GM21717 (cell line): Measurements from ENCODE around the gene FHIT.
"Not testable (repeated sequence)": the region's sequence is repeated elsewhere in the genome, so short reads cannot be mapped to it uniquely, and the experiment has no call there.

Experiments used
- ATAC-seq: cut with Tn5 transposase; IDR thresholded peaks from one replicate; pipeline ENCODE4 v1.9.1; 2021; ENCODE audit warnings: mild to moderate bottlenecking, moderate library complexity; ENCODE audit not compliant: unreplicated experiment

FHIT gene

DNA sequence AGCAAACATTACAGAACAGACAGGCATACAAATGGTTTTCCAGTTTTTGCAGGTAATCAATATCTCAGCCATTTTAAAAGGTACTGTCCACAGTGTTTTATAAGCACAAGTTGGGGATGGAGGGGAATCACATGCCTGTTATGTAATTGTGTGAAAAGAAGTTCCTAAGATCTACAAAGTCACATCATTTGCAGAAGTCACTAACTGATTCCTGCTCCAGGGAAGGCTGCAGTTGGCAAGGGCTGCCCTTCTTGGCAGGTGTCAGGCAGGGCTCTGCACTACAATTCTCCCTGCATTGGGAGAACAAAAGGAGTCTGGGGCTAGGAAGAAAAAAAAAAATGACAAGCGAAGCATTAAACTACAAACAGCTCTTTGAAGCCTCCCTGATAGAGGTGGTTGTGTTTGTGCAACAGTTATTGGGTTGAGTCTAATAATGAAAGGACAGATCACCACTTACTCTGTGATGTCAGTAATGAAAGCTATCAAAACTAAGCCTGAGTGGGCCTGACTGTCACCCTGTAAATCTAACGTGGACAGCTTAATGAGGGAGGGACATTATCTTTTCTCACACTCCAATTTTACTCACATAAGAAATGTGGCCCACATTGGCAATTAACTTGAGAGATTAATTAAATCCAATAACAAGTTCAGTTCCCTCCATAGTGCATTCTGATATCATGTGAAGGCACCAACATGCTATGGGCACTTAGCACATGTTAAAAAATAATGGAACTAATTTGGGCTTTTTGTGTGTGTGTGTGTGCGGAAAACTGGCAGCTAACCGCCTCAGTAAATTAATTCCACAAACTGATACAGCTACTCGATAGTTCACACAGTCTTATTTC is 242.9 kb downstream of the FHIT start:
- ATAC-seq = no peak

DNA sequence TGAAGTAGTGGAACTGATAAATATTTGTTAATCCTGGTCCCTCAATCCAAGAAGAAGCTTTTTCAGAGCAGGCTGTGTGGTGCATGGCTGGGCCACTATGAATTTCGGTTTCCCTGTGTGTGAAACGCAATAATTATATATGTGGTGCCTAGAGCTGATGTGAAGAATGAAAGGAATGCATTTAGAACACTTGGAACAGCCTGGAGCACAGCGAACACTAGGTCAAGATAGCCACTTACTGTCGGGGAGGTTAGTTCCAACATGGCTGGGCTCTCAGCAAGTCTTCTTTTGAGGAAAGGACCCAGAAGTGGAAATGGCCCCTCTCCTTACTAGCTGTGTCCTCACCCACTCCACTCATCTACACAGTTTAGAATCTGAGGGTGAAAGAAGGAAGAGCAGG is 245.7 kb downstream of the FHIT start:
- ATAC-seq = no peak

DNA sequence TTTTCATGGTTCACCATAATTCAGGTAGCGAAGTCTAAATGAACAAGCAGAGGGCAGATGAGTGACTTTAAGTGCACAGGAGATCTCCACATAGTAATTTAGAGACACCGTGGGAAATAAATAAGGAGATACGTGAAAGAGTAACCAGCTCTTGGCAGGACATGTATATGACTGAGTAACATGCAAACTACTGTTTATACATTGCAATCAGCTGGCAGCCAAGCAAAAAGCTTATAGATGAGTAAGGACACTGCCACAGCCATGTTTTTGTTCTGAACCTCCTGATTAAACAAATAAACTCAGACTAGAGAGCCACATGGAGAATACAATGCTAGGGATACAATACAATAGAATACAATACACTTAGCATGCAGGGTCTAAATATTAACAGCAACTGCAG is 252.4 kb downstream of the FHIT start:
- ATAC-seq = no peak

DNA sequence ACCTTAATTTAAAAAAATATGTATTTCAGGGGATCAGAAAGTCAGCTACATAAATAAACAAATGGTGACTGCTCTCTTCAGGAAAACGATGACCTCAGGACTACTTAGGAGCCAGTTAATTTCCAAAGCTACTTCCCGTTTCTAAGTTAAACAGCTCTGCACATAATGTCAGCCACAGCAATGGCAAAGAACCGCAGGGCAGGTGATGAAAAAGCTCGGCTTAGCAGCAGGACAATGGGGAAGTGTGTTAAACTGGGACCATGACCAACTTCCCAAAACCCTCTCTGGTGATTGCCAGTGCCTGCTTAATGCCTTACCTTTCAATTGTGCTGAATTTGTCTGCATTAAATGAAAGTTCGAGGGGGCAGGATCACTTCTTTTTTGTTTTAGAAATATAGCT is 258.9 kb downstream of the FHIT start:
- no peak for ATAC-seq

DNA sequence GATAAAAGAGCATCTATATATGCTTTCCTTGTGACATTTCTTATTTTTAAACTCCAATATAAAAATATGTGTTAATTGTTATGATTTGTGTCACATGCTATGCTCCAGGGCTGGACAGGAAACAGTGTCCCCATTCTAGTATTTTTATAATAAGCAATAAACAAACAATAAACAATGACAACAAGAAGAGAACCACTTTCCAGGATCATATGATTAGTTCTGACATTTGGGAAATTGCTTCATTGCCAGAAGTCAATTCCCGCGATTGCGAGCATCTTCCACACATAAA is 260.9 kb downstream of the FHIT start:
- ATAC-seq = no peak

DNA sequence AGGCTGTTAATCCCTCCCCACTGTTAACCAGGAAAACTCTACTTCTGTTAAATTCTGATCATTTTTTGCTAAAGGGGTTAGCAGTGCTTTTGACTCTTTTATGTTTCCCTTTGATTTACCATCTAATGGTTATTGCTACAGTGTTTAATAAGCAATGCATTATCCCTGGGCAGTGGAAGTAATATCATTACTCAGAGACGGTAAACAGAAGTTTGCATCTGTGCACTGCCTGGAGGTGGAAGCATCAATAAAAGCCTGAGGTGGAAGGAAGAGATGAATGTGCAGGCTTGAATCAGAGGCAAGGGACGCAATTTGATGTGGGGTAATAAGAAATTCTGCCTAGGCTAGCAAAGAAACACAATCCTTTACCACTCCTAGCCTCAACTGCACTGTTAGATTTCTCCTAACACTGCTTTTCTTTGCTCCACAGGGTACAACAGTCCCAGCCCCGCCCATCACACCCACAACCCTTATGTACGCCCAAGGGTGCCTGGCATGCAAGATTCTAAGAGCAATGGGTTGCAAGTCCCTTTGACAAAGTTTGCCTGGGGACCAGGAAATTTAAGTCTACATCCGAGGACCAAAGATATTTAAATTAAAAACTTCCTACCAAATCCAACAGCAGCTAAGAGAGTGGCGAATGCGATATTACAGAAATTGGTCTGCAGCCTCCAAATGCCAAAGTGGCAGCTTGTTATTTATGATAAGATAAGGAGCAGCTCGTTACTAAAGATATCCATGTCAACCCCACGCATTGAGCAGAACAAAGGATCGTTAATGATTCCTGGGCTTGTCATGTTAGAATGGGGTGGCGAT is 261.4 kb downstream of the FHIT start:
- no peak for ATAC-seq

DNA sequence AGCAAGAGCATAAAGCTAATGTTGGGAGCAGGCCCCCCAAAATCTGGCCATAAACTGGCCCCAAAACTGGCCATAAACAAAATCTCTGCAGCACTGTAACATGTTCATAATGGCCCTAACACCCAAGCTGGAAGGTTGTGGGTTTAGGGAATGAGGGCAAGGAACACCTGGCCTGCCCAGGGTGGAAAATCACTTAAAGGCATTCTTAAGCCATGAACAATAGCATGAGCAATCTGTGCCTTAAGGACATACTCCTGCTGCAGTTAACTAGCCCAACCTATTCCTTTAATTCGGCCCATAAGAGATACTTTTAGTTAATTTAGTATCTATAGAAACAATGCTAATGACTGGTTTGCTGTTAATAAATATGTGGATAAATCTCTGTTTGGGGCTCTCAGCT is 264.1 kb downstream of the FHIT start:
- ATAC-seq = not testable (repeated sequence)

DNA sequence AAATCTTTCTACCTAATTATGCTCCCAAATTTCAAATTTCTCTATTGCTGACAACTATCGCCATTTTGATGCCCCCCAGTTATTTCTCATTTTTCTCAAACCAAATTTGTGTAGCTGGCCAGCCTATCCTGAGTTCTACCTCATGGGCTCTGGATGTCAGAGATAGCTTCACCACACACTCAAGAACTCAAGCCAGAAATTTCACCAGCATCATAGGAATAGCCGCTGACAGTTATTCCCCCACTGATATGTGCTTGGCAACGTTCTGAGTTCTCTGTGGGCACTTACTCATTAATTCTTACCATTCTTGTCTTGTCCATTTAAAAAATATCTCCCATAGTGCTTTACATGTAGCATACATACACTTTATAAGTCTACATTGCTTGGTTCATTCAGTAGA is 264.7 kb downstream of the FHIT start:
- ATAC-seq = no peak

DNA sequence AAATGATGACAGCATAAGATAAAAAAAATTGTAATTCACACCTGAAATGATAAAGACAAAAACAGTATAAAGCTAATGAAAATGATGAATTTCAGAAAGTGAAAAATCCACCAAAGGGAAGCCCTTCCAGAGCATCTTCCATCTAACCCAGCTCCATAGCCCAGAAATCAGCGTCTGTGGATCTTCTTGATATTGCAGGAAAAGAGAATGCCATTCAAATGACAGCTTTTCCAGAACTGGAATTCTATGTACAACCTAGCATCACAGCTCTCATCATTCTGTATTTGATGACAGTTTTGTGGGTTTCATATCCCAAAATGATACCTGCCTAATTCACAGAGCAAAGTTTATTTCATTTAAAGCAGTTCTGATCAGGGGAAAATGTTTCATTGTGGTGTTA is 267.3 kb downstream of the FHIT start:
- ATAC-seq = no peak

DNA sequence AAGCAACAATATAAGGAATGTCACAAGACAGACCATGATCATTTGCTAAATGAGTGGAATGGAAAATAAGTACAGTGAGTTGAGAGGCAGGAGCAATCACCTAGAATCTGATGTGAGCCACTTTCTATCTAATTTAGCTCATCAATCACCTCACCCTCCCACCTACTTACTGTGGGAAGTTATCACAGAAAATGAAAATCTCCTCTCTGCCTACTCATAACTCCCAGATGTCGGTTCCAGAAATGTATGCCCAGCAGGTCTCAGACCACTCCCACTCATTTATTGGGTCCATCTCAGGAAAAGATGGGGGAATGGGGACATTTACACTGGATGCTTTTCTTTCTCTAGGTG is 270.9 kb downstream of the FHIT start:
- ATAC-seq = no peak

DNA sequence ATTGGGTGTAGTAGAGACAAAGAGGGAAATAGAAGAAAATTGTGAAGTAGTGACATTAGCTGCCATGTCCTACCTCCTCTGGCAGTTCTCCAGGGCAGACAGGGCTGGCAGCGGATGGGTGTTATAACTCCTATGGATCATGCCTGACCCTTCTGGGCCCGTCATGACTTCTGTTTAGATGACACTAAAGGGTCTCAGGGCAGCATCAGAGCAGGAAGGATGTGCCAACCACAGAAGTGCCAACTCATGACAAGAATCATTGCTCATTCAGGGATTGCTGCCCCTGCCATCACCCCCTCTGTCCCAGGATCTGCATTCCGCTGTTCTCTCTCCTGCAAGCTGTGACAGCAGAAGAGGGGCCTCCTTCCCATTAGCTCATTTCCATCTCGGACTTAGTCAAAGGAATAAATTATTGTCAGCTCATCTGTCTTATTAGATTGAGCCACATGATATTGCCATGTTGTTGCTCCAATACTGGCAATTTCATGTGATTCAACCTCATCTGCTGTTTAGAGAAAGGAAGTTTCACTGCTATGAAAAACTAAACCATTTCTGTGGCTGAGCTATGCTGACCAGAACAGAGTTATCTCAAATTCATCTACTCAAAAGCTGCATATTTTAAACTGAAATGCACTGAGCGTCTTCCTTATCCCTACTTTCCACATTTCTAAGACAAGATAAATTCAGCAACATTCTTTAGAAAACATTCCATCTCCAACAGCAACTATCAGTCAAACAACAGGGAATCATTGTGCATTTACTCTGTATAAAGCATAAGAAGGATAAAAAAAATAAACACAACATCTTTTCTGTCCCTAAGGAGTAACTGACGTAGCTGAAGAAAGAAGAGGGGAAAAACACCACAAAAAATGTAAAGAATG is 271.6 kb downstream of the FHIT start:
- ATAC-seq = no peak

DNA sequence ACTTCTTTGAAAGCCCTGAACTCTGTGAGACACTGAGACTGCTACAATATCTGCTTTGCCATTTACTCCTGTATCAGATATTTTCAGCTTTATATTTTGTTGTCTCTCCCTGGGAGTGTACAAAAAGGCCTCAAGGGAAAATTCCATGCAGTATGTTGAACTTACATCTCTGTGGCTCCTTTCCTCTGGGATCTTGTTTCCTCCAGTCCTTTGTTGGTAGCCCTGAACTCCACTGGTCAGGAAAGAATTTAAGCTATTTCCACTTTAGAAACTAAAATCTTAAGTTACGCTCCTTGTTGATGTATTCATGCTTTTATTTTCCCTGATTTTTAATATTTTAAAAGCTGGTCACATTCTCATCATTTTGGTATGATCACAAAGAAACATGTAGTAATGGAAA is 277.9 kb downstream of the FHIT start:
- no peak for ATAC-seq

DNA sequence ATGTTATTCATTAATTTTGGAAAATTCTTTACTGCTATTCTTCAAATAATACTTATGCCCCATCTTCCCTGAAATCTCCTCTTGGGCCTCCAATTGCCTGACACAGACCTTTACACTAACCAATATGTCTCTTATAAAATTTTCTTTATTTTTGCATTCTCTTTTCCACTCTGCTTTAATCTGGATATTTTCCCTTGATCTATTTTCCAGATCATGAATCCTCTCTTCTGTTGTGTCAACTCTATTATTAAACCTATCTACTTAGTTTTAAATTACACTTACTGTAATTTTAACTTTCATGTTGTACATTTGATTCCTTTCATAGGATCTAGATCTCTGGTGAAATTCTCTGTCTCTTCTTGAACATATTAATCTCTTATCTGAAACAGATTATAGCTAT is 278.7 kb downstream of the FHIT start:
- ATAC-seq = no peak

DNA sequence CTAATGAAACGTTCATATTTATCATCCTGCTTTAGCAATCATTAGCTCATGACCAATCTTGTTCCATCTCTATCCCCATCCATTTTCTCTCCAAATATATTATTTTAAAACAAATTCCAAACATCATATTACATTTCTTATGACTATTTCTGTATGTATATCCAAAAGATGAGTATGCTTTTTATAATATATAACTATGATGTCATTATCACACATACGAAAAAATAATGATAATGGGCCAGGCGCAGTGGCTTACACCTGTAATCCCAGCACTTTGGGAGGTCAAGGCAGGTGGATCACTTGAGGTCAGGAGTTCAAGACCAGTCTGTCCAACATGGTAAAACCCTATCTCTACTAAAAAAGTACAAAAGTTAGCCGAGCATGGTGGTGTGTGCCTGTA is 280.4 kb downstream of the FHIT start:
- no peak for ATAC-seq

DNA sequence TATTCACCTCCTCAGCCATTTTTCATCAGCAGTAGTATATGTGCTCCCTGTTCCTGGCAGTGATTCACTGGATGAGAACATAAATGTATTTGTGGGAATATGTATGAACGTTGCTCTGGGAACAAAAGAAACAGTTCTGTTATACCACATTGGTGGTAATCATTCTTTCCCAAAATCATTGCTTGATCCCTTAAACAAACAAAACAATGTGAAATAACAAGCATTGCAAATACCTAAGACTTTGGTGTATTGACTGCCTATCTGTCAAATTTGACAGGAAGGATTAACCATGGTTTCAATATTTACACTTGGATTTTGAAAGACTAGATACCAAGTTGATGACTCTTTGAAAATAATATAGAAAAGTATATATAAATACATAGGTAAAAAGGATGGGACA is 284.1 kb downstream of the FHIT start:
- ATAC-seq = no peak

DNA sequence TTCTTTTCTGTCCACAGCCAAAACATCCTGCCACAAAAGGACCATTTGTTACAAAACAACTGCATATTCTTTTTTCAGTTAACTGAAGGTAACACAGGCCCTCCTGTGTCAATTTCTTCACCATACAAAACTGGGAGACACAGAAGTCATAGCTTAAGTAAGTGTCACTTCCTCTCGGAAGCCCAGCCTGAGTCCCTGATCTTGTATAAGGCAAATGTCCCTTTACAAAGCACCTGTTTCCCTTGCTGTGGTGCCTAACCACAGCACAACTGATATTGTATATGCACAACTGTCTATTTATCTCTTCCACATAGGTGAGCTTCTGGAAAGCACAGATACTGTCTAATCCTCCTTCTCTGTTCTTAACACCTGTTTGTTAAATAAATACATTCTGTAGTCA is 293.7 kb downstream of the FHIT start:
- no peak for ATAC-seq

DNA sequence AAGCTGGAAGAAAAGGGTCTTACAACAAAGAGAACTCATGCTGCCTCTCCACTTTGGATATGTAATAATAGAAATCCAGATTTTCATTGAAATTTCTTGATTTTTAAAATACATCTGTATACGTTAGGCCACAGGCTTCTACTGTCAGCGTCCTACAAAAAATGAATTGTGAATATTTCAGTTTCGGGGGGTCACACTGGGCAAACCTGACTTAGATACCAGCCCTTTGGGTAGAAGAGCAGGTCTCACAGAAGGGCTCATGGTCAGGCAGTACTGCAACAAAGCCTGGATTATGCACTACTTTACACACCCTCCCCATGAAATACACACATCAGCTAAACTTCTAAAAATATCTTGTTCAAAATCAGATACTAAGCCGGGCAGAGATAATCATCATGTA is 294.5 kb downstream of the FHIT start:
- ATAC-seq = no peak

DNA sequence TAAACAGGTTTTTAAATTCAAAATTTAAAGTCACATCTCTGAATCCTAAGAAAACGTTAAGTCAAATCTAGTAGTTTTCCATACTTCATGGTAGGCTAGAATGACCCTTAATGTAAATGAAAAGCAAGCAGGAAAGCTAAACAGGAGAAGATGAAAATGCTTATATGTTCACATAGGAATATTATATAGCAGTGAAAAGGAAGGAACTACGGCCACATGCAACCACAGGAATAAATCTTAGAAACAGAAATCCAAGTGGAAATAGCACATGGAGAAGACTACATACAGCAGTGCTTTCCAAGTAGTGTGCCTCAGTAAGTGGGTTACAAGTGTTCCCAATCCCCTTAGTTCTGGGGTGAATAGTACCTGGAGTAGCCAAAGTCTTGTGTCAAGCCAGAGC is 296.2 kb downstream of the FHIT start:
- no peak for ATAC-seq

DNA sequence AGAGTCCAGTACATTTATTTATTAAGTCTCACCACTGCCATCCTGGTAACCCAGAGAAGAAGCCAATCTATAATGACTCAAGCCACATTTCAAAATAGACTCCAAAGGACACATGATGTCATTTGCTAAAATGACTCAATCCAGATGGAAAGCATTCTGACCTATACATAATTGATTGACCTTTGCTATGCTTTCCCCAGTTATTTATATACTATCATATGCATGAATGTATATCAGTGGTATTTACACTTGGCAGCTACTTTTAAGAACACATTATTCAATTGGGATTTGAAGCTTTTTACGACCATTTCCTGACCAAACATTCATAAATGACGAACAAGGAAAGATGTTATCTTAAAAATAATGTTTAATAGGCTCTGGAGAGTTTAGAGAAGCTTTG is 297.2 kb downstream of the FHIT start:
- ATAC-seq = no peak

DNA sequence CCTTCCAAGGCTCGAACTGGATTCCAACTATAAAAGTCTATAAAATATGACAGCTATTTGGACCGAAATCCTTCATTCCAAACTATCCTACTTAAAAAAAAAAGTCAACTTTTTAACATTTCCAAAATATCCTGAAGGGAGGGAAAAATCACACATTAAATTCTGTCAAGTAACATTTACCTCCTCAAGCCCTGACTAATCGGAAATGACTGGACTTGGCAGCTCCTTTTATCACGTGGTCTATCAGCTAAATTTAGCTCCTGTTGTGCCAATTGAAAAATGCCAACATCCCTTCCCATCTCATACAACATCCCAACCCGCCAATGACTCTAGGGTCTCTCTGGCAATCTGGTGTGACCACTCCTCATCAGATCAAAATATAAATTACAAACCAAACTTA is 297.9 kb downstream of the FHIT start:
- ATAC-seq = no peak

DNA sequence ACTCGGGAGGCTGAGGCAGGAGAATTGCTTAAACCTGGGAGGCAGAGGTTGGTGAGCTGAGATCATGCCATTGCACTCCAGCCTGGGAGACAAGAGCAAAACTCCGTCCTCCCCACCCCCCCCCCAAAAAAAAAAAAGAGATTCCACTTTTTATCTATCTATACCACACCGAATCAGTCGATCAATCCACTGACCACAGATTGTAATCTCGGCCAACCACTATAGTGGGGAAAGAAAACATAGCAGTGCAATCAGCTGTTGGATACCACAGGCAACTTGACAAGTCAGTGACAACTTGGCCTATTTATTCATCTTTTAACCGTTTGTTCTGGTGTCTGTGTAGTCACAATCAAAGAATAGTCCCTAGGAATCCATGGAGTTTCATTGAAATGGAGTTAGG is 299.2 kb downstream of the FHIT start:
- no peak for ATAC-seq

DNA sequence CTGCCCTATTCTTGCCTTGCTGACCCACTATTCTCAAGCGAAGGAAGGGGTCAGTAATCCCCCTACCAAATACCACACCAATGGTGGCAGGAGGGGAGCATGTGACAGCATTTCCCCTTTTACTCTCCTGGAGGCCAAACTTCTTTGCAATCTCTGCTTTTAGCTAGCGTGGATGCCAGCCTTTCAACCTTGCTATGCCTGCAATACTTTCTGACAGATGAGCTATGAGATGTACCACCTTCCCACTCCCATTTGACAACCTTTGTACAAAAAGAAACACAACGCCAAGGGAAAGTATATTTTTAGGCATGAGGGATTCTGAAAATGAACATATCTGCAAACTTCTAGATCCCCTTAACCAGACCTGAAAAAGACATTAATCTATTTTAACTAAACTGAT is 302.1 kb downstream of the FHIT start:
- no peak for ATAC-seq
